DND-41 (cell line): ENCODE data around the gene ATP9B.

ENCODE experiments used
- ATAC-seq: fragments of 200-7000 bp; cut with Tn5 transposase; 3 replicates; pipeline ENCODE4 v1.9.1; 2021; ENCODE audit warnings: low read depth; ENCODE audit not compliant: insufficient read depth
- DNase-seq: peaks from one replicate; pipeline ENCODE4 v3.0.0-alpha.2; 2020
- H2AFZ ChIP-seq: 2 replicates; pipeline ENCODE4 v1.6.0; 2012; ENCODE audit warnings: low read depth, low read length
- H3K27ac ChIP-seq: 2 replicates; pipeline ENCODE4 v1.5.1; 2012; ENCODE audit warnings: low read length, inconsistent platforms
- H3K27me3 ChIP-seq: fragments of 200-600 bp; sonication (generic); 2 replicates; pipeline ENCODE4 v1.6.0; 2012; ENCODE audit warnings: low read length, mild to moderate bottlenecking, inconsistent platforms; ENCODE audit not compliant: insufficient read depth, poor library complexity
- H3K36me3 ChIP-seq: 2 replicates; pipeline ENCODE4 v1.5.1; 2012; ENCODE audit warnings: low read length, inconsistent platforms; ENCODE audit not compliant: insufficient read depth
- H3K4me1 ChIP-seq: 2 replicates; pipeline ENCODE4 v1.5.1; 2012; ENCODE audit warnings: mild to moderate bottlenecking, low read length; ENCODE audit not compliant: insufficient read depth
- H3K4me2 ChIP-seq: 2 replicates; pipeline ENCODE4 v1.6.0; 2012; ENCODE audit warnings: mild to moderate bottlenecking, moderate library complexity, low read length, inconsistent platforms; ENCODE audit not compliant: insufficient read depth
- H3K4me3 ChIP-seq, 2 experiments: fragments of 200-600 bp in 1 of 2; shearing (Covaris generic) in 1 of 2; 2 replicates each; pipeline ENCODE4 v1.5.1; 2012 to 2016; ENCODE audit warnings: inconsistent platforms in 2 of 2, low read length in 2 of 2, mild to moderate bottlenecking in 2 of 2, low read depth in 1 of 2, moderate library complexity in 1 of 2
- H3K79me2 ChIP-seq: 2 replicates; pipeline ENCODE4 v1.6.0; 2012; ENCODE audit warnings: low read length, inconsistent platforms; ENCODE audit not compliant: insufficient read depth
- H3K9ac ChIP-seq: 2 replicates; pipeline ENCODE4 v1.6.0; 2012; ENCODE audit warnings: low read depth, mild to moderate bottlenecking, inconsistent platforms, low read length, moderate library complexity
- H3K9me3 ChIP-seq: 2 replicates; pipeline ENCODE4 v1.5.1; 2012; ENCODE audit warnings: low read length, moderate library complexity, mild to moderate bottlenecking, inconsistent platforms; ENCODE audit not compliant: insufficient read depth, severe bottlenecking
- H4K20me1 ChIP-seq: 2 replicates; pipeline ENCODE4 v1.6.0; 2012; ENCODE audit warnings: low read length; ENCODE audit not compliant: insufficient read depth
- CTCF ChIP-seq: IDR thresholded peaks from 2 replicates; pipeline ENCODE4 v1.5.1; 2012; ENCODE audit warnings: borderline replicate concordance, low read length, moderate library complexity, mild to moderate bottlenecking; ENCODE audit not compliant: poor library complexity, severe bottlenecking; ENCODE audit errors: extremely low read depth
- EZH2 ChIP-seq: IDR thresholded peaks from 3 replicates; pipeline ENCODE4 v1.6.1; 2012; ENCODE audit warnings: borderline replicate concordance, low read depth, mild to moderate bottlenecking, moderate library complexity, low read length, inconsistent platforms; ENCODE audit not compliant: severe bottlenecking

ATP9B gene

GRCh38 chr18:79336556-79337142, 267.5 kb downstream of the ATP9B start:
- DNase-seq (no peak), ATAC-seq (no peak)
- Histone ChIP-seq H3K4me3 (no peak overlapping the region), H3K27ac (no peak overlapping the region), H3K79me2 (no peaks in the 10 kb centered on the region), H3K4me1 (no peaks in the 10 kb centered on the region), H3K4me2 (no peak overlapping the region), H3K9me3 (no peaks in the 10 kb centered on the region), H2AFZ (no peak overlapping the region), H3K36me3 (peaks cover 62% of the 10 kb centered on the region), H3K9ac (no peak overlapping the region), H4K20me1 (0 out of 2 replicates have a peak, but pooled peaks cover 6% of the 10 kb centered on the region), H3K27me3 (no peaks in the 10 kb centered on the region)
- TF ChIP-seq CTCF (no peak), EZH2 (no peak)

- H3K4me3 ChIP-seq = no peak overlapping the region
- no peak overlapping the region for H3K9ac ChIP-seq
- 0 out of 2 replicates have a peak, but pooled peaks cover 6% of the 10 kb centered on the region for H4K20me1 ChIP-seq
- H3K36me3 ChIP-seq = peaks cover 64% of the 10 kb centered on the region
- H3K9me3 ChIP-seq = no peaks in the 10 kb centered on the region
- TF ChIP-seq CTCF = no peak
- no peak for TF ChIP-seq EZH2
- no peaks in the 10 kb centered on the region for H3K4me1 ChIP-seq
- no peak for ATAC-seq
- no peak overlapping the region for H3K27ac ChIP-seq
- H2AFZ ChIP-seq = no peak overlapping the region
- no peaks in the 10 kb centered on the region for H3K79me2 ChIP-seq
- H3K4me2 ChIP-seq = no peak overlapping the region
- no peaks in the 10 kb centered on the region for H3K27me3 ChIP-seq
- DNase-seq = no peak
These were observed 268.0 kb downstream of the ATP9B start for GRCh38 chr18:79337184-79337583.

GRCh38 chr18:79337620-79338019, 268.4 kb downstream of the ATP9B start:
- no peak overlapping the region for H2AFZ ChIP-seq
- H4K20me1 ChIP-seq = 0 out of 2 replicates have a peak, but pooled peaks cover 6% of the 10 kb centered on the region
- no peaks in the 10 kb centered on the region for H3K4me1 ChIP-seq
- H3K4me2 ChIP-seq = no peak overlapping the region
- H3K27me3 ChIP-seq = no peaks in the 10 kb centered on the region
- no peaks in the 10 kb centered on the region for H3K79me2 ChIP-seq
- peaks cover 60% of the 10 kb centered on the region for H3K36me3 ChIP-seq
- no peak overlapping the region for H3K9ac ChIP-seq
- H3K27ac ChIP-seq = no peak overlapping the region
- DNase-seq (no peak), ATAC-seq (no peak)
- no peak for TF ChIP-seq CTCF
- no peak for TF ChIP-seq EZH2
- no peaks in the 10 kb centered on the region for H3K9me3 ChIP-seq
- H3K4me3 ChIP-seq = no peak overlapping the region
